HG03175 (cell line): ENCODE results near the gene KAZN.

ENCODE experiments used
- ATAC-seq: cut with Tn5 transposase; IDR thresholded peaks from one replicate; pipeline ENCODE4 v1.9.1; 2021; ENCODE audit warnings: mild to moderate bottlenecking, moderate library complexity; ENCODE audit not compliant: unreplicated experiment

Gene KAZN

DNA sequence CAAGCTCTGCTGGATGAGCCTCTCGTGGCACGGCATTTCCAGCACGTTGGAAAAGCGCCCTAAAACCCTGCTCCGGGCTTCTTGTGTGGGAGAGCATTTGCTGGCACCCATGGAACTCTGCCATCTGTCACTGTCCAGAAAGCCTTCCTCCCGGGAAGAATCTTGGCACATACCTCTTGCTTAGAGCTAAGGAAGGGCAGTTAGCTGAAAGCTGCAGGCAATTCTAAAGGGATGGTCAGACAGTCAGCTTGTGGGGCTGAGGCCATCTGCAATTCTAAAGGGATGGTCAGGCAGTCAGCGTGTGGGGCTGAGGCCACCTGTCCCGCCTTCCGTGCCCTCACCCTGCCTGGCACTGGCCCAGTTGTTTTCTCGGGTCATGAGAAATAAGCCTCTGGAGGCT lies 416.0 kb downstream of the KAZN start:
- no peak for ATAC-seq

DNA sequence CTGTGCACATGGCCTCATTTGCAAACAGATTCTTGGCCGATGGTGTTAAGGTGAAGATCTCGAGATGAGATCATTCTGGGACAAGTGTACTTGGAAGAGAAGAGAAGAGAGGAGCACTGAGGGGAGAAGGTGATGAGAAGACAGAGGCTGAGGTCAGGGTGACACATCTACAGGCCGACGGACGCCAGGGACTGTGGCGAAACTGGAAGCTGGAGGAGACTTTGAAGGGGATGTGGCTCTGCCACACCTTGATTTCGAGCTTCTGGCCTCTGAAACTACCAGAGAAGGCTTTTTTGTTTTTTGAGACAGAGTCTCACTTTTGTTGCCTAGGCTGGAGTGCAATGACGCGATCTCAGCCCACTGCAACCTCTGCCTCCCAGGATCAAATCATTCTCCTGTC lies 417.5 kb downstream of the KAZN start:
- ATAC-seq = no peak

GRCh38 chr1:15016526-15016925 lies 418.0 kb downstream of the KAZN start:
- no peak for ATAC-seq

DNA sequence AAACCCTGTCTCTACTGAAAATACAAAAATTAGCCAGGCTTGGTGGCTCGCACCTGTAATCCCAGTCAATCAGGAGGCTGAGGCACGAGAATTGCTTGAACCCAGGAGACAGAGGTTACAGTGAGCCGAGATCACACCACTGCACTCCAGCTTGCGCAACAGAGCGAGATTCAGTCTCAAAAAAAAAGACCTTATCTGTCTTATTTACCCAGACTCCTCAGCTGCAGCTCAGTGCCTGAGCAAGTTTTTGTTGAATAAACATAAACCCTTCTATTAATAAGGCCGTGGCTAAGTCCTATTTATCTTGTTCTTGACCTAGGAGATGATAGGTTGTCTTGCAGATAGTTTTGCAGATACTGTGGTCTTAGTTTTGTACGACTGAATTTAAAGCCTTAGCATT lies 418.6 kb downstream of the KAZN start:
- ATAC-seq = no peak

GRCh38 chr1:15018767-15019166 lies 420.3 kb downstream of the KAZN start:
- ATAC-seq = no peak

DNA sequence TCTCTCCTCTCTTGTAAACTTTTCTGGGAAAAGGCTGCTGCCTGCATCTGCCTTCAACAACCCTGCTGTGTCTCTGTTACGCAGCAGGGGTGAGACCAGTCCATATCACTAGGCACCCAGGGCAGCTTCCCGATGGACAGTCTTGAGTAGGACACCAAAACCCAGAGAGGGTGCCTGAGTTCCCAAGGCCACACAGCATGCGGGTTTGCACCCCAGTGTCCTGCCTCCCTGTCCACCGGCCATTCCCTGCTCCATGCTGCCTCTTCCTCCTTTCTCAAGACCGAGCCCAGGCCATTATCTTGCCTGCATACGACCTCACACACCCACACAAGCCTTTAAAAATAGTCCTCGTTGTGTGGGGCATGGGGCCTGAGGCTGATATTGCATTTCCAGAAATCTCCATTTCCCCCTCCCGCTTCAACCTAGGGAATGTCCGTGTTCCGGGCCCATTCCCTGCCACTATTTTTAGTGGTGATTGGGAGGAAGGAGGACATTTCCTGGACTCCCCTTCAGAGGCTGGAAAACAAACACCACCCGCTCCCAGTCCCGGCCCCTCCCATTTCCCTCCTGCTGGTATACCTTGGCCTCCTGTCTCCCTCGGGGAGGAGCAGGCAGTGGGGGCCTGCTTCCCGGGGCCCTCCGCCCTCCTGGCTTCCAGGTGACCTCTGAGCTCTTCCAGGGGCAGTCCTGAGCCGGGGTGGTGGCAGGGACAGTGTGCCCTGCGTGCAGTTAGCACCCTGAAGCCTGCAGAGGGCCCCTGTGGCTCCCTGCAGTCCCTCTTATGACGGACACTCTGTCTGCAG lies 422.7 kb downstream of the KAZN start:
- no peak for ATAC-seq

DNA sequence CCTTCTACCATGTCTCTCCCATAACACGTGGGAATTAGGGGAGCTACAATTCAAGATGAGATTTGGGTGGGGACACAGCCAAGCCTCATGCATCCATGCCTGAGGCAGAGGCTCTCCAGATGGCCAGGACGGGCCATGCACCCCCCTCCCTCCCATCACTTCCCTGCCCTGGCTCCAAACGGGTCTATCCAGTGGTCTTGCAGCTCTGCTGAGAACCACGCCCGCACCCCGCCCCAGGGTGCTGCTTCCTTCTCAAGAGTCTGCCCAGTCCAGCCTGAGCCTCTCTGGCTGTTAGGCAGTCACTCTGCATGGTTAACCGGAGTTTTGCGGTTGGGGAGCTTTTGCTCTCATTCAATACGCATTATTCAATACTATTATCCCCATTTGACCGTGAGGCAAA lies 423.6 kb downstream of the KAZN start:
- no peak for ATAC-seq

DNA sequence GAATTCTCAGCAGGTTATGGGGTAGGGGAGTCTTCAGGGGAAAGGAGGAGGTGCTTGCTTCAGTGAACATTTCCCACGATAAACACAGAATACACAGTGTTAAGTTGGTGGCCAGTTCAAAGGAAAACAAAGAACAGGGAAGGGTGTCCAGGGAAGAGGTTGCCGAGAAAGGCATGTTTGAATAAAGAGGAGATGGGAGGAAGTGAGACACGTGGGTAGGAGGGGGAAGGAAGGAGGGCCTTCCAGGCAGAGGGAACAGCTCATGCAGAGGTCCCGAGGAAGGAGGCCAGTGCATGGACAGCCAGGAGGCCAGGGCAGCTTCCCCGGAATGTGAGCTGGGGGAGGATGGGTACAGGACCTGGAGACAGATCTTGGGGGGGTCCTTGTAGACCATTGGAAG lies 424.7 kb downstream of the KAZN start:
- no peak for ATAC-seq

DNA sequence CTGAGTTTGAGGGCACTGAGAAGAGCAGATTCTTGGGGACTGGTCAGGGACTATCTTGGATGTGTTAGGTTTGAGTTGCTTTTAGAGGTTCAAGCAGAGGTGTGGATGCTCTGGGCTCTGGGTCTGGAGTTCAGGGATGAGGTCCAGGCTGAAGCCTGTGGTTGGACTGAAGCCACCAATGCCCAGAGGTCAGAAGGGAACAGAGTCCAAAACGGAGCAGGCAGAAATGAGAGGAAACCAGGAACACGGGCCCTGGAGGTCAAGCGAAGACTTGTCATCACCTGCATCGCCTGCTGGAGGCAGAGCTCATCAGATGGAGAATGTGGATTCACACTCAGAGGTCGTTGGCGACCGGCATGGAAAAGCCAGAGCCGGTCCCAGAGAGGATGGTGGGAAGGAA lies 425.5 kb downstream of the KAZN start:
- ATAC-seq = no peak

DNA sequence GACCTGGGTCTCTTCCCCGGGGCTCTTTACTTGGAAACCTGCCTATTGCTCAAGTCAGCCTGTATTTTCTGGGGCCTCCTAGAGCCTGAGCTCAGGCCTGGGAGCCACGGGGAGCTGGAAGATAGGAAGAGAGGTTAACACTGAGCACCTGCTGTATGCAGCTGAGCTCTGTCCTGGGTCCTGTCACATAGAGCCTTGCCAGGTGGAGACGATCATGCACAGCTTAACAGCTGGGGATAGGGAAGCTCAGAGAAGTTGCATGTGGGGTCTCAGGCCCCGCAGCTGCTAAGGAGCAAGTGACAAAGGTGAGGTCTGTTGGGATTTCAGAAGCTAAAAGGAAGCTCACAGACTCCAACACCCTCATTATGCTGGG lies 427.6 kb downstream of the KAZN start:
- no peak for ATAC-seq

- no peak for ATAC-seq
These were observed 429.1 kb downstream of the KAZN start for GRCh38 chr1:15027515-15027986.

- no peak for ATAC-seq
These were observed 429.6 kb downstream of the KAZN start for GRCh38 chr1:15028102-15028501.

GRCh38 chr1:15028616-15029015 lies 430.1 kb downstream of the KAZN start:
- no peak for ATAC-seq

GRCh38 chr1:15029036-15029435 lies 430.6 kb downstream of the KAZN start:
- no peak for ATAC-seq

DNA sequence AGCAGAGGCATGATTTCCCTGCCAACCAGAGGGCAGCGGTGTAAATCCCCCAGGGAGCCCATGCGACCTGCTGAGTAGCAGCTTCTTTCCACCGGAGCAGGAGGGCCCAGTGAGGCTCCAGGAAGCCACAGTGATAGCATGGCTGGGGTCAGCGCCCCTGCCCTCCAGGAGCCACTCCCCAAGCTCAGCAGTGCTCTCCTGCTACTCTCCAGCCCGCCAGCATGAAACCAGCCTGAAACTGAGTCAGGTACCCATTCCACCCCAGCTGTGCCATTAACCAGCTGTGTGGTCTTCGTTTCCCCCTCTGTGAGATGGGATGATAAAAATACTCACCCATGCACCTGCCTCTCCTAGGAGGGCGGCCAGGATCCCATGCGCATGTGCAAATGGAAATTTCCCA lies 431.3 kb downstream of the KAZN start:
- ATAC-seq = no peak

DNA sequence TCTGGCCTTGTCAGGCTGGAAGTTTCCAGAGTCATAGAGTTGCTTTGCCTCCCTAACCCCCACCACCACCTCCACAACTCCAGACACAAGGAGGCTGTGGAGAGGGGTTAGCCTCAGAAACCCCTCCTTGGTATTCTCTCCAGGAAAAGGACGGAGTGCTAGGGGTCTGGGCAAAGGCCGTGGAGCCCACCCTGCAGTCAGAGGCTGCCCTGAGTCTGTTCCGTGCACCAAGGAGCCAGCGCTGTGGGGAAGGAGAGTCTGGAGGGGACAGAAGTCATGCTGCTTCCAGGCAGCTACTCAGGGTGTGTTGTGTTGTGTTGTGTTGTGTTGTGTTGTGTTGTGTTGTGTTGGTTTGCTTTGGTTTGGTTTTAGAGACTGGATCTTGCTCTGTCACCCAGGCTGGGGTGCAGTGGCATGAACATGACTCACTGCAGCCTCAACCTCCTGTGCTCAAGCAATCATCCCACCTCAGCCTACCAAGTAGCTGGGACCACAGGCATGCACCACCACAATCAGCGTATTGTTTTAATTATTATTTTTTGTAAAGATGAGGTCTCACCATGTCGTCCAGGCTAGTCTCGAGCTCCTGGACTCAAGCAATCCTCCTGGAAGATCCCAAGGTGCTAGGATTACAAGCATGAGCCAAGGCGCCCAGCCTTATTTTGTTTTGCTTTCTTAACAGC lies 432.9 kb downstream of the KAZN start:
- no peak for ATAC-seq

DNA sequence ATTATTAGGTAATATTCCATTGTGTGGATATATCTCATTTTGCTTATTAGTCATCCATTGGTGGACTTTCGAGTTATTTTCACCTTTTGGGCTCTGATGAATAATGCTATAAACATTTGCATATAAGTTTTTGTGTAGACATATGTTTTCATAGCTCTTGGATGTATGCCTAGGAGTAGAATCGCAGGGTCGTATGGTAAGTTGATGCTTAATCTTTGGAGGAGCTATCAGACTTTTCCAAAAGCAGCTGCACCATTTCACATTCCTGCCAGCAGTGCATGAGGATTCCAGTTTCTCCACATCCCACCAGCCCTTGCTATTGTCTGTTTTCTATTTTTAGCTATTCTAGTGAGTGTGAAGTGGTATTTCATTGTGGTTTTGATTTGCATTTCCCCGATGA lies 434.8 kb downstream of the KAZN start:
- no peak for ATAC-seq

DNA sequence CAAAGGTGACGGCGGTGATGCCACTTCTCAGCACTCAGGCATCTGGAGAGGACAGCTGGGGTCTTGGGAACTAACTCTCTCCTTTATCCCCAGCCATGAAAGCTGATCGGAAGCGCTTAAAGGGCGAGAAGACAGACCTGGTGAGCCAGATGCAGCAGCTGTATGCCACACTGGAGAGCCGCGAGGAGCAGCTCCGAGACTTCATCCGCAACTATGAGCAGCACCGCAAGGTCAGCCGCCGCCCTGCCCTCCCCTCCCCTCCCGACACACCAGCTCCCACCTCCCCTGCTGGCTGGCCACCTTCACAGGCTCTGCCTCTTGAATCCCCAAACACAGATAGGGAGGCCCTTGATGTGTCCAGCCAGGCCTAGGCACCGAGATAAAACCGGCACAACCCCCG lies 436.2 kb downstream of the KAZN start:
- no peak for ATAC-seq

GRCh38 chr1:15035236-15035635 lies 436.8 kb downstream of the KAZN start:
- no peak for ATAC-seq

GRCh38 chr1:15036101-15036500 lies 437.6 kb downstream of the KAZN start:
- no peak for ATAC-seq

DNA sequence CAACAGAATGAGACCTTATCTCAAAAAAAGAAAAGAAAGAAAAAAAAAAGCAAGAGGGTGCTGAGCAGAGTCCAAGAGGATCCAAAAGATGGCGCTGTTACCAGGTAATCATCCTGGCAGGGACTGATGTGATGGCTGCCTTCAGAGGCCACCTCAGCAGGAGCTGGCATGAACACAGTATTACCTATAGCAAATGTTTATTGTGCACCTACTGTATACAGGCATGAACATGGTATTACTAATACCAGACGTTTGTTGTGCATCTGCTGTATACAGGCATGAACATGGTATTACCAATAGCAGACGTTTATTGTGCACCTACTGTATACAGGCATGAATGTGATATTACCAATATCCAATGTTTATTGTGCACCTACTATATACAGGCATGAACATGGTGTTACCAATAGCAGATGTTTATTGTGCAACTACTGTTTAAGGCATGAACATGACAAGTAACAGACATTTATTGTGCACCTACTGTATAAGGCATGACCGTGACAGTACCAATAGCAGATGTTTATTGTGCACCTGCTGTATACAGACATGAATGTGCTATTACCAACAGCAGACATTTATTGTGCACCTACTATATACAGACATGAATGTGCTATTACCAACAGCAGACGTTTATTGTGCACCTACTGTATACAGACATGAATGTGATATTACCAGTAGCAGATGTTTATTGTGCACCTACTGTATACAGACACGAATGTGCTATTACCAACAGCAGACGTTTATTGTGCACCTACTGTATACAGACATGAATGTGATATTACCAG lies 439.9 kb downstream of the KAZN start:
- no peak for ATAC-seq
